K562 (cell line): ENCODE data around the gene GP1BB.

Experiments
- BACH1 ChIP-seq: fragments of 200-800 bp; sonication (Bioruptor generic); IDR thresholded peaks from 2 replicates; pipeline ENCODE4 v1.6.1; 2016; ENCODE audit warnings: missing genetic modification characterization, missing compliant biosample characterization
- HCFC1 ChIP-seq: IDR thresholded peaks from 2 replicates; pipeline ENCODE4 v1.6.1; 2012; ENCODE audit warnings: low read depth, low read length, improper control_type of control experiment
- TGIF2 ChIP-seq: sonication (generic); formaldehyde crosslinking; IDR thresholded peaks from 2 replicates; pipeline ENCODE4 v1.8.1; 2022; ENCODE audit warnings: mild to moderate bottlenecking, missing genetic modification reagents, moderate library complexity

GRCh38 chr22:19751497-19752245 is 28.3 kb downstream of the GP1BB start:
- TF ChIP-seq HCFC1 (no peak), BACH1 (tag) (no peak), TGIF2 (CRISPR knock-in tag) (no peak)
